ENCODE results near the gene SDK1. TPM values are rescaled to one million over a fixed set of nuclear protein-coding genes. Genes with fewer than 3 reads are reported as not detected.

Gene SDK1
- total RNA-seq, 1 donor from 2014 or later: 4.3 TPM

DNA sequence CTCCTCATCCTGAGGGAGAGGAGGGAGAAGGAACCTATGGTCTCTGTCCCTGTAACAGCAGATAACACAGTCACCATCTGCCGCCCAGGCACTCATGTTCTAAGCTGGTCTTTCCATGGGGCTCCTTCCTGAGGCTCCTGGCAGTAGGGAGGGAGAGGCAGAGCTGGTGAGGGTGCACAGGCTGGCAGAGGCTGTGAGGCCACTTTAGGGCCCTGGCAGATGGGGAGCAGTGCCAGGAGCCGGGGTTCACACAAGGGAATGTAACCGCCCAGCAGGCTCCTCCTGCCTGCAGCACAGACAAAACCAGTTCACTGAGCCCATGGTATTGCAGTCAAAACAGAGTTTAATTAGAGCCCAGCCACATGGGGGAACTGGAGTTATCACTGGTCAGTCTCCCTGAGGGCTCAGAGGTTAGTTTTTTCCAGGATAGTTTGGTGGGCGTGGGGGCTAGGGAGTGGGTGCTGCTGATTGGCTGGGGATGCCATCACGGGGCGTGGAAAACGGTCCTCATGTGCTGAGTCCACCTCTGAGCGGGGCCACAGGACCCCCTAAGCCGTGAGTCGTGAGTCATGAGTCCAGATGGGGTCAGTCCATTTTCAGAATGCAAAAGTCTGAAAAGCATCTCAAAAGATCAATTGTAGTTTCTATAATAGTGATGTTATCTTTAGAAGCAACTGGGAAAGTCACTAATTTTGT is 881.7 kb downstream of the SDK1 start:
- Mint-ChIP-seq H3K27me3 (ENCODE audit: unreplicated experiment) (peaks cover 23% of the 10 kb centered on the region), H3K4me3 (ENCODE audit: unreplicated experiment) (no peak overlapping the region), H3K27ac (ENCODE audit: unreplicated experiment) (no peak overlapping the region), H3K4me1 (ENCODE audit: unreplicated experiment) (peaks cover 3% of the 10 kb centered on the region), H3K36me3 (ENCODE audit: low read depth, unreplicated experiment) (peaks cover 11% of the 10 kb centered on the region), H3K9me3 (ENCODE audit: unreplicated experiment) (peaks cover 9% of the 10 kb centered on the region)
- TF ChIP-seq, protein P1, sequence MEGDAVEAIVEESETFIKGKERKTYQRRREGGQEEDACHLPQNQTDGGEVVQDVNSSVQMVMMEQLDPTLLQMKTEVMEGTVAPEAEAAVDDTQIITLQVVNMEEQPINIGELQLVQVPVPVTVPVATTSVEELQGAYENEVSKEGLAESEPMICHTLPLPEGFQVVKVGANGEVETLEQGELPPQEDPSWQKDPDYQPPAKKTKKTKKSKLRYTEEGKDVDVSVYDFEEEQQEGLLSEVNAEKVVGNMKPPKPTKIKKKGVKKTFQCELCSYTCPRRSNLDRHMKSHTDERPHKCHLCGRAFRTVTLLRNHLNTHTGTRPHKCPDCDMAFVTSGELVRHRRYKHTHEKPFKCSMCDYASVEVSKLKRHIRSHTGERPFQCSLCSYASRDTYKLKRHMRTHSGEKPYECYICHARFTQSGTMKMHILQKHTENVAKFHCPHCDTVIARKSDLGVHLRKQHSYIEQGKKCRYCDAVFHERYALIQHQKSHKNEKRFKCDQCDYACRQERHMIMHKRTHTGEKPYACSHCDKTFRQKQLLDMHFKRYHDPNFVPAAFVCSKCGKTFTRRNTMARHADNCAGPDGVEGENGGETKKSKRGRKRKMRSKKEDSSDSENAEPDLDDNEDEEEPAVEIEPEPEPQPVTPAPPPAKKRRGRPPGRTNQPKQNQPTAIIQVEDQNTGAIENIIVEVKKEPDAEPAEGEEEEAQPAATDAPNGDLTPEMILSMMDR (IDR thresholded peaks at IDR 0.05; ENCODE audit: unreplicated experiment): no peak
- no peak for DNase-seq (ENCODE audit: low spot score)

GRCh38 chr7:4184653-4185052 is 883.6 kb downstream of the SDK1 start:
- Mint-ChIP-seq H3K4me1 (ENCODE audit: unreplicated experiment) (peaks cover 3% of the 10 kb centered on the region), H3K9me3 (ENCODE audit: unreplicated experiment) (peaks cover 7% of the 10 kb centered on the region)

GRCh38 chr7:4185136-4185535 is 884.1 kb downstream of the SDK1 start:
- no peak for DNase-seq (ENCODE audit: low spot score)
- Mint-ChIP-seq H3K27ac (ENCODE audit: unreplicated experiment) (no peak overlapping the region), H3K9me3 (ENCODE audit: unreplicated experiment) (peaks cover 7% of the 10 kb centered on the region), H3K4me1 (ENCODE audit: unreplicated experiment) (peaks cover 3% of the 10 kb centered on the region), H3K36me3 (ENCODE audit: low read depth, unreplicated experiment) (peaks cover 11% of the 10 kb centered on the region), H3K4me3 (ENCODE audit: unreplicated experiment) (no peak overlapping the region), H3K27me3 (ENCODE audit: unreplicated experiment) (peaks cover 23% of the 10 kb centered on the region)
- TF ChIP-seq, protein P1 (IDR thresholded peaks at IDR 0.05; ENCODE audit: unreplicated experiment): no peak

More at GRCh38 chr7:4184653-4185052, 883.6 kb downstream of the SDK1 start:
- no peak for DNase-seq (ENCODE audit: low spot score)
- peaks cover 20% of the 10 kb centered on the region for H3K27me3 Mint-ChIP-seq (ENCODE audit: unreplicated experiment)
- H3K27ac Mint-ChIP-seq (ENCODE audit: unreplicated experiment): no peak overlapping the region
- TF ChIP-seq, protein P1 (IDR thresholded peaks at IDR 0.05; ENCODE audit: unreplicated experiment): no peak
- H3K4me3 Mint-ChIP-seq (ENCODE audit: unreplicated experiment): no peak overlapping the region
- H3K36me3 Mint-ChIP-seq (ENCODE audit: low read depth, unreplicated experiment): peaks cover 11% of the 10 kb centered on the region

GRCh38 chr7:4185721-4186512 is 884.9 kb downstream of the SDK1 start:
- H3K36me3 Mint-ChIP-seq (ENCODE audit: low read depth, unreplicated experiment): peaks cover 9% of the 10 kb centered on the region
- peaks cover 7% of the 10 kb centered on the region for H3K9me3 Mint-ChIP-seq (ENCODE audit: unreplicated experiment)
- H3K27me3 Mint-ChIP-seq (ENCODE audit: unreplicated experiment): peaks cover 21% of the 10 kb centered on the region
- H3K4me3 Mint-ChIP-seq (ENCODE audit: unreplicated experiment): no peak overlapping the region
- TF ChIP-seq, protein P1 (IDR thresholded peaks at IDR 0.05; ENCODE audit: unreplicated experiment): no peak
- no peak for DNase-seq (ENCODE audit: low spot score)
- H3K27ac Mint-ChIP-seq (ENCODE audit: unreplicated experiment): no peak overlapping the region
- H3K4me1 Mint-ChIP-seq (ENCODE audit: unreplicated experiment): peaks cover 3% of the 10 kb centered on the region

- H3K27me3 Mint-ChIP-seq (ENCODE audit: unreplicated experiment): peaks cover 20% of the 10 kb centered on the region
- TF ChIP-seq, protein P1 (IDR thresholded peaks at IDR 0.05; ENCODE audit: unreplicated experiment): no peak
- no peak overlapping the region for H3K27ac Mint-ChIP-seq (ENCODE audit: unreplicated experiment)
- H3K4me1 Mint-ChIP-seq (ENCODE audit: unreplicated experiment): peaks cover 3% of the 10 kb centered on the region
- H3K9me3 Mint-ChIP-seq (ENCODE audit: unreplicated experiment): peaks cover 7% of the 10 kb centered on the region
- H3K4me3 Mint-ChIP-seq (ENCODE audit: unreplicated experiment): no peak overlapping the region
- no peak for DNase-seq (ENCODE audit: low spot score)
- H3K36me3 Mint-ChIP-seq (ENCODE audit: low read depth, unreplicated experiment): peaks cover 6% of the 10 kb centered on the region
These were observed 885.4 kb downstream of the SDK1 start for GRCh38 chr7:4186513-4186780.

Measured in endothelial cell (in vitro differentiated cells).